Endometrial microvascular endothelial cells (primary cell): ENCODE results near the gene CYSTM1. TPM values are rescaled to one million over a fixed set of nuclear protein-coding genes. Genes with fewer than 3 reads are reported as not detected.

ENCODE experiments used
- in situ Hi-C: cut with HindIII; loops from 2 replicates; pipeline ENCODE4 v1.10.0; 2017; ENCODE audit warnings: low sequenced_read_pairs, low pct_unique_long_range_greater_than_20kb; ENCODE audit errors: inconsistent ontology term
- total RNA-seq: library from RNA; depleted of rRNA; stranded (reverse); fragments of >200 nt; gene quantifications from one replicate; pipeline ENCODE4 v1.2.3, GENCODE V29; 2015; ENCODE audit errors: inconsistent ontology term

Gene CYSTM1
- total RNA-seq, 1 donor from 2014 or later, result 42.2 TPM

GRCh38 chr5:140262839-140263238, 87.9 kb downstream of the CYSTM1 start:
- in situ Hi-C loops, result no loop called here

DNA sequence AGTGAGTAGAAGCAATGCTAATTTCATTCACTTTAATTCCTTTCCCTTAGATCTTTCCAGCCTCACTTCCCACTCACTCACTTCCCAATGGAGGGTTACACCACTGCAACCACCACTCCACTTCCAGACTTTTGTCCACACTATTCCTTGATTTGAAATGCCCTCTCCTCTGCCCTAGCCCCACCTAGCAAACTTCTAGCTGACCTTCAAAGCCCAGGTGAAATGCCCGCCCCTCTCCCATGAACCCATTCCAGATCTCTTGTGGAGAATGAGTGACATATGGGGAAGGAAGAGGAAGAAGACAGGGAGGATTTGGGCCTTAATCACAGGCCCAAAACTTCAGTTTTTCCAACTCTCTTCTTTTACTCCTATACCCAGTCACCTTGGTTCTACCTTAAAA, 90.9 kb downstream of the CYSTM1 start:
- in situ Hi-C loops, result no loop called here

GRCh38 chr5:140266471-140267200, 91.6 kb downstream of the CYSTM1 start:
- in situ Hi-C loops, result no loop called here

DNA sequence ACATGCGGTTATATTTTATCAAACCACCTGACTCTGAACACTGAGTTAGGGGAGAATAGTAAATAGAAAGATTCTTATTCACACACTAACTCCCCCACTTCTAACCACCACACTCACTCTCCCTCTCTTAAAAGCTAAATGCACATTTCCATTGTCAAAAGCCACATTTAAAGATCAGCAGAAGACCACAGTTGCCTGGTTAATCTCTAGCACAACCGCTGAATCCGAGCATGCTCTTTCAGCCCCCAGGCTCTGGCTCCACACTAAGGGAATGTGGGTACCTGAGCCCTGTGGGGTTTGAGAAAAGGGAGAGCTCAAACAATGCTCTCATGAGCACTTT, 92.2 kb downstream of the CYSTM1 start:
- in situ Hi-C loops, result no loop called here

- in situ Hi-C loops, result no loop called here
Measured at GRCh38 chr5:140267559-140268018, 92.6 kb downstream of the CYSTM1 start.

GRCh38 chr5:140270008-140270407, 95.0 kb downstream of the CYSTM1 start:
- in situ Hi-C loops, result no loop called here

GRCh38 chr5:140273401-140273877, 98.5 kb downstream of the CYSTM1 start:
- in situ Hi-C loops, result no loop called here

GRCh38 chr5:140275837-140276236, 100.8 kb downstream of the CYSTM1 start:
- in situ Hi-C loops, result no loop called here

DNA sequence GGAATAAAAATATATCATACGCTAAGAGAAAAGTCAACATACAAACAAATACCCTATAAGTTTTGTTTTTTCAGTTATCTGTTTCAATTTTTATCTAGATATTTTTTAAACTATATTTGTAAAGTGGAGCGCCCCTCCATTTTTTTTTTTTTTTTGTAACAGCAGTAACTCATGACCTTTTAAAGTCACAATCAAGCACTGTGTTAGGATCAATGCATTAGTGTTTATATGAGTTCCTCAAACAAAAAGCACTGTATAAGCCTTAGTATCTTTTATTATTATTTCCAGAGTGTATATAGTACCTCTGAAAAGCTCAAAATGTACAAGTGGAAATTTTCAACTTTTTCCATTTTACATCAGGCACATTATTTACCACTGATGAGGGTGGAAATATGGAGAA, 107.3 kb downstream of the CYSTM1 start:
- in situ Hi-C loops, result no loop called here

- in situ Hi-C loops, result no loop called here
Measured at GRCh38 chr5:140284013-140284412, 109.0 kb downstream of the CYSTM1 start.

DNA sequence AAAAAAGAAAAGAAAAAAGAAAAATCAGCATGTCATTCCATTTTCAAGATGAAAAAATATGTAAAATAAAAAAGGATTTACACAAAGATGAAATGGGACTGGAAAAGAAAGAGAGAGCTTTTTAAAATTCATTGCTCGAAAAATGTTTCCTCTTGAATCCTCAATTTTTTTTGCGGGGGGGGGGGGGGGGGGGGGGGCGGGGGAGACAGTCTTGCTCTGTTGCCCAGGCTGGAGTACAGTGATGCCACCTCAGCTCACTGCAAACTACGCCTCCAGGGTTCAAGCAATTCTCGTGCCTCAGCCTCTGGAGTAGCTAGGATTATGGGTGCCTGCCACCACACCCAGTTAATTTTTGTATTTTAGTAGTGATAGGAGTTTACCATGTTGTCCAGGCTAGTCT, 111.4 kb downstream of the CYSTM1 start:
- in situ Hi-C loops, result no loop called here

DNA sequence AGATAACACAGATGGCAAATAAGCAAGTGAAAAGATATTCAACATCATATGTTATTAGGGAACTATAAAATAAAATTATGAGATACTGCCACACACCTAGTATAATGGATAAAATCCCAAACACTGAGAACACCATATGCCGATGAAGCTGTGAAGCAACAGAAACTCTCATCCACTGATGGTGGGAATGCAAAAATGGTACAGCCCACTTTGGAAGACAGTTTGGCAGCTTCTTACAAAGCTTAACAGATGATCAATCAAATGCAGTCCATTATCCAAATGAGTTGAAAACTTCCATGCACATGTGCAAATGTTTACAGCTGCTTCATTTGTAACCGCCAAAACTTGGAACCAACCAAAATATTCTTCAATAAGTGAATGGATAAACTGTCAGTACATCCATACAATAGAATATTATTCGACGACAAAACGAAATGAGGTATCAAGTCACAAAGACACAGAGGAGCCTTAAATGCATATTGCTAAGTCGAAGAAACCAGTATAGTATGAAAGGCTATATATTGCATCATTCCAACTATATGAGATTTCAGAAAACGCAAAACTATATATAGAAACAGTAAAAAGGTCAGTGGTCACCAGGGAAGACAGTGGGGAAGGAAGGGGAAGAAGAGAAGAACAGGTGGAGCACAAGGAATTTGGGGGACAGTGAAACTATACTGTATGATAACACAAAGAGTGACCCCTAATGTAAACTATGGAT, 113.0 kb downstream of the CYSTM1 start:
- in situ Hi-C loops, result no loop called here

DNA sequence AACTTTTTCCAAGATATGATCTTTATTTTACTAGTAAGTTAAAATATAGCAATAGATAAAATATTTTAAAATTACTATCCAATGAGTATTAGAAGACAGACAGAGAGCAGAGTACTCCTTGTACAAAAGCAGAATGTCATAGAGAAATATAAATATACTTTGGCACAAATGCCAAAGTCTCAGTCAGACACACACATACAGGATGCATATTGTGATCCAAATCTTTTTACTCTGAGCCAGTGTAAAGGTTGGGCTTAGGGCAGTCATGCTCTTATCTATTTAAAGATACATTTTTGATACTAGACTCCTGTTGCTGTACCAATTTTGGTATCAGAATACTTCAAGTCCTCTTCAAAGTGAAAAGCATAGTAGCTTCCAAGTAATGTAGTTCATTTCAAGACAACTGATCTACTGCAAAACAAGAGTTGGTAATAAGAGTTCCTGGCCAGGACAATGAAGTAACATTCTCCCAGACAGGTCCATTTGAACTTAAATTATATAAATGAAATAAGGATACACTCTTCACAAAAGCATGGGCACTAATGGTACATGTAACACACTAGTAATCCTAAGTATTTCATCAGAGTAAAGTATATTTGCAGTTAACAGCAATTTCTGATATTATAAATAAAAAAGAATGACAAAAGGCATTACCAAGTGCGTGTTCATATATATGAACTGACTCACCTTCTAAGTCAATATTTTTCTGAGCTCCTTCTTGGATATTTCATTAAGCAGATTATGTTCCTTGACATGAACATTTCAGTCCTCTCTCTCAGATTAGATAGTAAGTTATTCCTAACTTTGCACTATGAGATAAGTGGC, 117.4 kb downstream of the CYSTM1 start:
- in situ Hi-C loops, result no loop called here

Other genes with a start within 250 kb of the CYSTM1 start
- gene NRG2, start 131.9 kb upstream of the CYSTM1 start, total RNA-seq, result 0.46 TPM
- gene PURA, start 61.1 kb upstream of the CYSTM1 start, total RNA-seq, result 5.1 TPM
- 1.3 TPM for gene IGIP, start 49.3 kb upstream of the CYSTM1 start, total RNA-seq
- gene PFDN1, start 127.9 kb downstream of the CYSTM1 start, total RNA-seq, result 180 TPM
- gene HBEGF, start 171.4 kb downstream of the CYSTM1 start, total RNA-seq, result 60.5 TPM
- not detected for gene SLC4A9, start 185.0 kb downstream of the CYSTM1 start, total RNA-seq
- gene ANKHD1, start 226.6 kb downstream of the CYSTM1 start, total RNA-seq, result 41.5 TPM